COLO668 (cell line): Measurements from ENCODE around the gene CCDC148.
A peak's percentile ranks its signal among the peaks of the same experiment; 100 is the strongest.
"Not testable (repeated sequence)": the region's sequence is repeated elsewhere in the genome, so short reads cannot be mapped to it uniquely, and the experiment has no call there.

Source experiments
- DNase-seq: peaks from one replicate; lab custom pipeline; 2025; ENCODE audit not compliant: unreplicated experiment; lab: John Stamatoyannopoulos, UW

CCDC148 gene

DNA sequence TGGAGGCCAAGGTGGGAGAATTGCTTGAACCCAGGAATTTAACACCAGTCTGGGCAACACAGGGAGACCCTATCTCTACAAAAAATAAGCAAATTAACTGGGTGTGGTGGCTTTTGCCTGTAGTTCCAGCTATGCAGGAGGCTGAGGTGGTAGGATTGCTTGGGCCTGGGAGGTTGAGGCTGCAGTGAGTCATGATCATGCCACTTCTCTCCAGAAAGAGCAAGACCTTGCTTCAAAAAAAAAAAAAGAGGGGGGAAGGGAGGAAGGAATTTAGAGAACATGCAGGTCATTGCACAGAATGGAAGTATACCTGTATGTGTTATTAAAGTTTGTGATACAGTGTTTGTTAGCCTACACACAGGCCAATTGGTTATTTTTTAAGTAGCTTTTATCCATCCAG lies 26.0 kb upstream of the CCDC148 start:
- DNase-seq: no peak

DNA sequence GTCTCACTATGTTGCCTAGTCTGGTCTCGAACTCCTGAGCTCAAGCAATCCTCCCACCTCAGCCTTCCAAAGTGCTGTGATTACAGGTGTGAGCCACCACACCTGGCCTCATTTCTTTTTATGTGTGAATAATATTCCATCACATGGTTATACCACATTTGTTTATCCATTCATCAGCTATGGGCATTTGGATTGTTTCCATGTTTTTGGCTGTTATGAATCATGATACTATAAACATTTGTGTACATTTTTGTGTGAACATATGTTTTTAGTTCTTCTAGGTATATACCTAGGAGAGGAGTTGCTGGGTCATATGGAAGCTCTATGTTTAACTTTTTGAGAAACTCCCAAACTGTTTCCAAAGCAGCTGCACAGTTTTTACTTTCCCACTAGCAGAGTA lies 24.6 kb upstream of the CCDC148 start:
- DNase-seq: no peak

DNA sequence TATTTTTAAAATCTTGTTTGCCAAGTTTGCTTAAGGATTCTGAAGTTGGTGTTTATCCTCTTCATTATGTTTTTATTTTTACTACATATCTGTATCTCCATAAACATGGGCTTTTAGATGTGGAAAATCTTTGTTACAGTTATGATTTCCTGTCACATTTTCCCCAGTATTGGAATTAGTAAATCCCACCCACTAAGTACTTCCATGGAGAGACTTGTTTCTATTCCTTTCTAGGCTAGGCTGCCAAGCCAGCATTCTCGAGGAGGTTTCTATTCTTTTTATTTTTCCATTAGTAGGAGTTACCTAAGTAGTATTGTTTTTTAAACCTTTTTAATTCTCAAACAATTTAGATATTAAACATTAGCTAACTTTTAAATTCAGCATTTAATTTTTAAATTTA lies 22.3 kb upstream of the CCDC148 start:
- no peak for DNase-seq

DNA sequence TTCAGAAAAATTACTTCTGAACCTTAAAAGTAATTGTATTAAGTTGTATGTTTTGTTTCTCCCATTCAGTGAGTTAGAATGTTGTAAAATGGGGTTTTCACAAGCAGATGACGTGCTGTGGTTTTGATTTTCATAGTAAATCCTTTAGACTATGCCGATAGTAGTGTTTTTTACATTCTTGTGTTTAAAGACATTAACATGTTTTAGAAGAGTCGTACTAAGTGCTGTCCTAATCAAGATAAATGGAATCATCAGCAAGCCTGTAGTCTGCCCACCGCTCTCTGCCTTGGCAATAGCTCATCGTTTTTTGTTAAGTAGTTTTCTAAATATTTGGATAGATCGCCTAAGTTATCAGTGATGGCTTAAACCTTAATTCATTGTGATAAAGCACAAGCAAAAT lies 21.7 kb upstream of the CCDC148 start:
- no peak for DNase-seq

DNA sequence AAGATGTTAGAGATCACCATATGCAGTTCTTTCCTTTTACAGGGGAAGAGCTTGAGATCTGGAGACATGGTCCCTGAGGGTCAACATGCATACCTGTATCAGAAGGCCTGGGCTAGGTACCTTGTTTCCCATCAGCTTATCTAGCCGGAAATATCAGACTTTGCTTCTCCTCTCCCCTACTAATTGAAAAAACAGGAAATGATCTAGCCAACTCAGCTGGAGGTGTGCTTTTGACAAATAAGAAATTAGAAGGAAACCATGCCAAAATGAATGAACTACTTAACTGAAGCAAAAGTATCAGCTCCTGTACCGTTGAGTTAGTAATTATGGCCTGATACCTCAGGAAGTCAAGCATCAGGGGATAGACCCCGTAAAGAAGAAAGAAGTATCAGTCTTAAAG lies 20.6 kb upstream of the CCDC148 start:
- no peak for DNase-seq

DNA sequence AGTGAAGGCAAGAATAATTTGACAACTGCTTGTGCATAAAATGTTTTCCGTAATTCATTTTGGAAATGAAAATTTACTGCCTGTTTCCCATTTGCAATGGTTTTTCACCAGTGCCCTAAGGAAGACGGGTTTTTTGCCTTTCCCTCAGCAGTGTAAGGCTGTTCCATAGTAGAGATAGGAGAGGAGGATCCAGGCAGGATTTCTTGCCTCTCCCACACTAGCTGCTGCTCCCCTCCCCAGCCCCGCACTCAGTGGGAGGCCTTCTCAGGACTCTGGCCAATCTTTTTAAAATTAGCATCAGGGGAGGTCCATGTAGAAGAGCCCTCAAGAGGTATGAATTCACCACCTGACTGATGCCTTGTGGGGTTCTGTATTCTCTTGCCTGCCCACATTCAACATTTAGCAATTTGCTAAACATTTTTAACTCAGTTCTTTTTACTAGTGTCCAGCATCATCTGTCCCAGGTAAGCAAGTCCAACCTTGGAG lies 18.0 kb upstream of the CCDC148 start:
- DNase-seq: not testable (repeated sequence)

DNA sequence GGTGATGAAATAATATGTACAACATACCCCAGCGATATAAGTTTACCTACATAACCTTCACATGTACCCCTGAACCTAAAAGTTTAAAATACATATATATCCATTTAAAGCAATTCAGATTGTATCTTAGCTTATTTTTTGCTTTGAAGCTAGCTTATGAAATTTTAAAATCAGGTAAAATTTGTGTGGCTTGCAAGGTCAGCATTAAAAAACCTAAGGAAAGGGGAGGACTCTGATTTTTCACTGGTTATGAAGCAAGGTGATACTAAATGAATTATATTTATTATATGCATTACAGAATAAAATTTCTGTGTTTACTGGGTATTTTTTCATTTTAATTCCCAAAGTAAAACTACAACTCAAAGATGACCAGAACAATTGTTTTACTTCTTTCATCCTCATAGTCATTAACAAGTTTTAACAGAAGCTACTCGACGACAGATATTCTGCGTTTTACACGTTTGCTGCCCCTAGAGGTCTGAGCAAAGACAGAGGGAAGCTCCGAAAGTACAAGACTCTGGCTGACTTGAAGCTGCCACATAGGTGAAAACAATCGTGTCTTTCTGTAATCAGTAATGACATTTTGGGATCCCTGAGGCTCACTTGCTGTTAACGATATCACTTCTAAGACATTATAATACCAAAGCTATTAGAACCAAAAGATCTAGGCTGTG lies 17.3 kb upstream of the CCDC148 start:
- no peak for DNase-seq

DNA sequence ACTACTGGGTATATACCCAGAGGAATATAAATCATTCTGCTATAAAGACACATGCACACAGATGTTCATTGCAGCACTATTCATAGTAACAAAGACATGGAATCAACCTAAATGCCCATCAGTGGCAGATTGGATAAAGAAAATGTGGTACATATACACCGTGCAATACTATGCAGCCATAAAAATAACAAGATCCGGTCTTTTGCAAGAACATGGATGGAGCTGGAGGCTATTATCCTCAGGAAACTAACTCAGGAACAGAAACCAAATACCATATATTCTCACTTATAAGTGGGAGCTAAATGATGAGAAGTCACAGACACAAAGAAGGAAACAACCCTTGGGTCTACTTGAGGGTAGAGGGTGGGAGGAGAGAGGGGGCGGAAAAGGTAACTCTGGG lies 16.7 kb upstream of the CCDC148 start:
- DNase-seq: not testable (repeated sequence)

DNA sequence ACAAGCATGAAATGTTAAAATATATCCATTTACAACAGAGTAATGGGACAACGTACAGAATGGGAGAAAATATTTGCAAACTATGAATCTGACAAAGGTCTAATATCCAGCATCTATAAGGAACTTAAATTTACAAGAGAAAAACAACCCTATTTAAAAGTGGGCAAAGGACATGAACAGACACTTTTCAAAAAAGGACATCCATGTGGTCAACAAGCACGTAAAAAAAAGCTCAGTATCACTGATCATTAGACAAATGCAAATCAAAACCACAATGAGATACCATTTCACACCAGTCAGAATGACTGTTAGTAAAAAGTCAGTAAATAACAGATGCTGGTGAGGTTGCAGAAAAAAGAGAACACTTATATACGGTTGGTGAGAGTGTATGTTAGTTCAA lies 16.3 kb upstream of the CCDC148 start:
- not testable (repeated sequence) for DNase-seq

DNA sequence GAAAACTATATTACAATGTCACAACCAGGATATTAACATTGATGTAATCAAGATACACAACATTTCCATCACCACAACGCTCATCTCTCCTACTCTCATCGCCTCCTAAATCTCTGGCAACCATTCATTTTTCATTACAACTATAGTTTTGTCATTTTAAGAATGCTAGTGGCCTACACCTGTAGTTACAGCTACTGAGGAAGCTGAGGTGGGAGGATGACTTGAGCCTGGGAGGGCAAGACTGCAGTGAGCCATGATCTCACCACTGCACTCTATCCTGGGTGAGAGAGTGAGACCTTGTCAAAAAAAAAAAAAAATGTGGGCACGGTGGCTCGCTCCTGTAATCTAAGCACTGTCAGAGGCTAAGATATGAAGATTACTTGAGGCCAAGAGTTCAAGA lies 10.7 kb upstream of the CCDC148 start:
- DNase-seq: no peak

DNA sequence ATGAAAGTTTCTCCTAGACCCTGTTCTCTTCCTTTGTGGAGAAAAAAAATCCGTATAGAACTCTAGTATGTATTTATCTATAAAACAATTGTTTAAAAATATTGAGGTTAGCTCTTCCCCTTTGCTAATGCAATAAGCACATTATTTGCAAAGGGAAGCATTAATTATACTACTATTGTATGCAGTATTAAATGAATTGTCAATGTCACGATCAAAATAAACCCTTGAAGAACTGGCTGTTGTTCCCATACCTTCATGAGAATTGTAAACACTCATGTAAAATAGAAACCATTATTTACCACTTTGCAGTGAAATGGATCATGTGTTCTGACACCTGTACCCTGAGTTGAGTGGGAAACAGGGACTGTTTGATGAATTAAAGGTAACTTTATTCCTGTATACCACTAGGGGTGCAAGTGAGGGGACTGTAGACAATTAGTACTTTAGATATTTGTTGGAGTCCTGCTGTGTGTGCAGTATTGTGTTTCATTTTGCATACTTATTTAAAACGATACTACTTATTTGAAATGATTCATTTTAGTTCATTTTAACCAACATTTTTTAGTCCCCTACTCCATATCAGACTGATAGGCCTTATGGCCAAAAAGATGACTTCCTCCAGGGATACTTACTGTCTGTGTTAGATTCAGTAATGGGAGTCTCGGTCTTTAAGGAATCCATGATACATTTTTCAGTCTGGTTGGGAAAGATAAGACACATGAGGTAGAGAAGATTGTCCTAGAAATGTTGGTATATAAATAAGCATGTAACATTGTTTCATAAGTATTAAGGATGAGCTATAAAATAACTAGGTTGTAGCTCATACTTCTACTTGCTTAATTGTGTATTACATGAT lies 8.1 kb upstream of the CCDC148 start:
- DNase-seq: no peak

DNA sequence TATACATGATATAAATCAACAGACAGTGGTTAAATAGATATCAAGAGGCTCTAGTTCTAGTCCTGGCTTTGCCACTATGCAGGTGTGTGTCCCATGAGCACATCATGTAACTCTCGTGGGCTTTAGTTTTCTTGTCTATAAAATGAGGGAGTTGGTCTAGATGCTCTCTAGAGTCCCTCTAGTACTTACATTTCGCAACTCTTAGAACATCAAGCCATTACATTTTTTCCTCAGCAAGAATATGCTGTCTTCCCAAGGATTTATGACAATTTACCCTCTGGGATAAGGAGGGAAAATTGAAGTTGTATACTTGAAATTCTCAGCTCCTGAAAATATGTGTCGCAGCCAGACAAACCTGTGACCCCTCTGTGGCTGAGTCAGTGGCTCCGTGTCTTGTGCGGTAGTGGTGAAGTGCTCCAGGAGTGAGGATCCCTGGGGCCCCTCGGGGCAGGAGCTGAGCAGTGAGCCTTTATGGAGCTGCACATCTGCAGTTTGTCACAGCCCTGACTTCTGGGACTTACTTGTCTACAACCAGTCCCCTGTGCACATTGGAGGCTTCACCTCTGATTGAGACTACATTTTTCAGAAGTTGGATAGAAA lies 7.0 kb upstream of the CCDC148 start:
- DNase-seq: no peak

DNA sequence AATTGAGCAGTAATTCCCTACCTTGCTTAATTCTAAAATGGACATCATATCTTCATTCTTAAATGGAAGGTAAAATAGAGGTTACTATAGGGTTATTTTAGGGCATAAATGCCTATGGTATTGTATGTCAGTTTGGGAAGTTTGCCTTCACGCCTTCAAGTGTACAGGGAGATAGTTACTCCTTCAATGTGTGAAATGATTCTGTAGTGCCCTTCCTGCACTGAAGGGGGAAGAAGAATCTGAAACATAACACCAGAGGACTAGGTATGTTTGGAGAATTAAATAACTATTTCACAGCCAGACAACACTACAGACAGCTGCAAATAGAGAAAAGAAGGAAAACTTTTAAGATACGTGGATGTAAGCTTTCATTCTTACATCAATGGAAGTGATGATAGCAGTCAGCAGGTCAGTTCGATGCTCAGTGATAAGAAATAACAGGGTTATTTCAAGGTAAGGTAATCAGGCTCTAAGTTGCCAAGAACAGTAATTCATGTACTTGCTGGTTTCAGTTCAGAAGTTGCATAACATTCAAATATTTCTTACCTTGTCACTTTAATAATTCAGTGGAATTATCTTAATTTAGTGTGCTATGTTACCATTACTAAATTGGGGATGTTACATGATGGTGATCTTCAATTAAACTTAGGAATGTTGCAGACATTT lies 4.2 kb upstream of the CCDC148 start:
- DNase-seq: no peak

DNA sequence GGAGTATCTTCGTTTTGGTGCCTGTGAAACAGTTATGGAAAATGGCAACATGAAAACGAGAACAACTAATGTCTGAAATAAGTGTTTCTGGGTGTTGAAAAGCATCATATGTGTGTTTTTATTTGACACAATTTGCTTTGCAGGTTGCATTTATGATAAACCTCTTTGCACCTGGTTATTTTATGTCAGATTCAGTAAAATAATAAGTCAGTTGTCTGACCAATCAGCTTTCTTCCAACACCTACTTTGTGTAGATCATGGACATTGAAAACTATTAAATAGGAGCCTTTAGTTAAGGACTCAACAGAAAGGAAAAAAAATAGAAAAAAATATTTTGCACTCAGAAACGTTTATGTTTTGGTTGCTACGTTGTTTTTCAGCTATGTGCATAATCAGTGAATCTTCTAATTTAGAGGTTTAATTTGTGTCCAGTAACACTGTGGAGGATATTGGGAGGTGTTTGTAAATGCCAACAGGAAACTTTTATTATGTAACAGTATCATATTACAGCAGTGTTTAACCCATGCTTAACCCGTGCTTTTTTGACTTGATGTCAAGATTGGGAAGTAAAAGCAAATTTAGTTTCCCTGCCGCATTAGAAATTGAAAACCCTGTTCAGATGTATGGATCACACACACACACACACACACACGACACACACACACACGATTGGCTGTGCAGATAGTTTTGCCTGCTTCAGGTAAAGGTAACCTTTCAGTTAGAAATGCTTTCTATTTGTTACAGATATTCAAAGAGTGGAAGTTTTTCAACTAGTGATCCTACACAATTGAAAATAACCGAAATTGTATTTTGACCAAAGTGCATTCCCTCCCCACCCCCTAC lies 2.8 kb upstream of the CCDC148 start:
- no peak for DNase-seq

DNA sequence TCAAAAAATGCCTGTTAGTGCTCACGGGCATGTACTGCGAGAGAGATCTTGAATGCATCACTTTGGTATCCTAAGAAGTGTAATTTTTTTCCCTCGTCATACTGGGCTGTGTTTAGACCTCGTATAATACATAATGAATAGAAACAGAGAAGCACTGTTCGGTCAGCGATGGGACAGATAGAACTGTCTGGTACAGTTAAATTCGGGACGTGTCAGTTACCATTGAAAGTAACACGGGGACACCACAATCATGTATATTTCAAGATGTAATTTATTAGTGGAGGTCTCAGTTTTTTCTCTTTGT lies 2.0 kb upstream of the CCDC148 start:
- DNase-seq: no peak

DNA sequence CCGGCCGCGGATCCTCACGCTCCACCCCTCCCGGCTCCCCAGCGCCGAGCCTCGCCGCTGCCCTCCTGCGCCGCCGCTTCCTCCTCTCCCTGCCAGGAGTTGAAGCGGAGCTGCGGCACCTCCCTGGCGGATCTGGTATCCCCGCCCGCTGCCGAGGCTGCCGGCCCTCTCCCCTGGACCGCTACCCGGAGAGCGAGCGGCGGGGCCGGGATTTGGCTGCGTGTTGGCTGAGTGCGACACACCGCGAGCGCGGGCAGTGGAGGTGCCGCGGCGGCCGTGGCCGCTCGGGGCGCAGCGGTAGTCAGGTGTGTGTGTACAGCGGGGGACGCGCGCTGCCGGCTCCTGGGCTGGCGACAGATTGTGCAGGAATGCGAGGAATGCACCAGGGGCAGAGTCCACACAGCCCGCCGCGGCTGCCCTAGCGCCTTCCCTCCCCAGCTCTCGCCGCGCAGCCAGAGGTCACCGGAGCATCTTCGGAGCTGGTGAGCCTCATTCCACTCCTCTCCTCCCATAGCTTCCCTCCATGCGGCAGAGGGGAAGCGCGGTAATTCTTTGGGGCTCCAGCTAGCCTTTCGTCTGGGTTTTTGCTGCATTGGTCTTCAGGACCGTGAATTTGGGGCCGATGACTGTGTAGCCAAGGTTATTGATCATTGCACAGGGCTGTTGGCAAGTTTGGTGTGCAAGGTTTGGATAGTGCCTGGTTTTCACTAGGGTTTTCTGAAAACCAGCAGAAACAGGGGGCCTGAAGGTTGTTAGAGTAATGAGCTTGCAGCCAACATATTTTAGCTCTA lies 1.5 kb upstream of the CCDC148 start:
- peak; percentile 88 for DNase-seq

DNA sequence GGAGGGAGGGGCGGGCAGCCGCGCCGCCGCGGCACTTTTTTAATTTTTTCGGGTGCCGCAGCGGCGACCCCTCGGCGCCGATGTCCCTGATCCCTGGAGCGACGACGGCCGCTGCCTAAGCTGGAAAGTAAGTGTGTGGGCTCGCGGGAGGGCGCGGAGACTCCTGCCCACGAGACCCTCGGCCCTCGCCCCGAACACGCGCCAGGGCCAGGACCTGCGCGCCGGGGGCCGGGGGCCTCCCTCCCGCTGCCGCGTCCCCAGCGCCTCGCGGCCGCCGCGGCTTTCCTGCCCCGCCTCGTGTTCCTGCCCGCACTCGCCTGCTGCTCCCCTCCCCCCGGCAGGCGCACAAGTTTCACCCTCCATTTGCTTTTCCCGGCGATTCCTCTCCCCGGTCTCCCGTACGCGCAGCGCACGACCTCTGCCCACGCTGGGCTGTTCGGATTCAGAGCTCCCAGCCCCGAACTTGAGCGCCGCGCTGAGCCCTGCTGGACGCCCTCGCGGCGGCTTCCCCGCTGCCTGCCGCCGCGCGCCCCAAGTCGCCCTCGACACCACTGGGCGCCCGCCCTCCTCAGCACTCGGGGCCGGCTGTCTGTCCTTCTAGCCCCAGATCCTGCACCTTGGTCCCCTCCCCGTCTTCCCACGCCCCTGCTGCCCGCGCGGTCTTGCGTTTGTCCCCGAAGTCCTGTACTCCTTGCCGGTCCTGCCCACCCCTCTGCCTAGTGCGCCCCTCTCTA lies 706 bp upstream of the CCDC148 start:
- DNase-seq: peak; percentile 76

DNA sequence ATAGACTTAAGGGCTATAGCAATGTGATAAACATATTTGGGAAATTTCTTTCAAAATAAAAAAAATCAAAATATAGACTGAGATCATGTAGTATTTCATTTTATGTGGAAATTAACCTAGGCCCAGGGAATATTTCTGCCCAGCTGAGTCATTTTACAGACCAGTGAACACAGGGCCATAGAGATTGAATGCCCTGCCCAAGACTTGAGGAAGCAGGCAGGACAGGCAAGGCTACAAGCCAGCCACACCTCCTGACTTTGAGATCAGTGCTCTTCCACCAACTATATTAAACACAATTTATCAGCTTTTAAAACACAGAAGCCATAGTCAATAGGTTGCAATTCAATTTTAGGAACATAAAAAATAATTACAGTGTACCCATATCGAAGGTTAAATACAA lies 12.9 kb downstream of the CCDC148 start:
- no peak for DNase-seq

DNA sequence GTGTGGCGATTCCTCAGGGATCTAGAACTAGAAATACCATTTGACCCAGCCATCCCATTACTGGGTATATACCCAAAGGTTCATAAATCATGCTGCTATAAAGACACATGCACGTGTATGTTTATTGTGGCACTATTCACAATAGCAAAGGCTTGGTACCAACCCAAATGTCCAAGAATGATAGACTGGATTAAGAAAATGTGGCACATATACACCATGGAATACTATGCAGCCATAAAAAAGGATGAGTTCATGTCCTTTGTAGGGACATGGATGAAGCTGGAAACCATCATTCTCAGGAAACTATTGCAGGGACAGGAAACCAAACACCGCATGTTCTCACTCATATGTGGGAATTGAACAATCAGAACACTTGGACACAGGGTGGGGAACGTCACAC lies 17.5 kb downstream of the CCDC148 start:
- not testable (repeated sequence) for DNase-seq
